ENCODE results near the gene SH3RF3. TPM values are rescaled to one million over a fixed set of nuclear protein-coding genes. Genes with fewer than 3 reads are reported as not detected.

Gene SH3RF3
- total RNA-seq, 1 experiment from 2014 or later: not detected

DNA sequence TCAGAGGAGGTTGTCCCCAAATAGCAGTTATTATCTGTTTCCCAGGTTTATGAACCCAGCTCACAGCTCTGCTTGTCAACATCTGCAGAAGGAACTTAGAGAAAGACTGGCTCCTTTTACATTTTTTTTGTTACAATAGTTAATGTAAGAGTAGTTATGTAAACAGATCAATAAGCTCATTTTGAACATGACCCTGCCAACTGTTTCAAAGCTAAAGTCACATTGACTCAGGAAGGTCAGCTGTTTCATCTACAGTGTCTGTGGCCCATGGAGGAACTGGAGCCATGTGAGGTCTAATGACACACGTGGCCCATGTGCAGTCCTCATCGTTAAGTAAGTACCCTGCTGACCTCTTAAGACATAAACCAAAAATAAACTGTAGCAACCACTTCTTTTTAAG is 97.1 kb downstream of the SH3RF3 start:
- Histone ChIP-seq H3K4me2 (ENCODE audit: low read length) (no peak overlapping the region), H3K36me3 (ENCODE audit: control insufficient read depth in 1 of 2, insufficient read depth in 2 of 2, low read length in 2 of 2) (no peaks in the 10 kb centered on the region), H3K79me2 (ENCODE audit: insufficient read depth, low read length) (no peaks in the 10 kb centered on the region), H3K9me3 (ENCODE audit: control insufficient read depth in 1 of 2, insufficient read depth in 1 of 2, low read depth in 1 of 2, low read length in 2 of 2) (no peaks in the 10 kb centered on the region), H3K9me2 (ENCODE audit: insufficient read depth) (no peaks in the 10 kb centered on the region), H2AFZ (ENCODE audit: low read depth, low read length, poor library complexity, severe bottlenecking) (no peak overlapping the region), H3K4me3 (replicated peaks in 1 of 2; ENCODE audit: low read depth in 1 of 2, low read length in 2 of 2) (no peak overlapping the region), H3K27me3 (ENCODE audit: insufficient read depth, low read length) (peaks cover 18% of the 10 kb centered on the region; the same call in 1 of the 2 replicates), H3K9ac (ENCODE audit: low read length) (no peak overlapping the region), H3K27ac (ENCODE audit: low read depth, low read length) (no peak overlapping the region), H3K4me1 (ENCODE audit: control insufficient read depth in 1 of 2, insufficient read depth in 2 of 2, low read length in 2 of 2) (no peaks in the 10 kb centered on the region), H4K20me1 (ENCODE audit: insufficient read depth) (no peaks in the 10 kb centered on the region)
- intact Hi-C loops (cut with micrococcal nuclease): no loop called here
- RAD21 ChIA-PET (ENCODE audit: low non-redundant PET in 1 of 2, low total read pairs in 2 of 2, uncharacterized antibody in 2 of 2, unreplicated experiment in 2 of 2): no interaction called here
- ATAC-seq (no peak), DNase-seq (ENCODE audit: low read depth, low spot score) (no peak)
- BruUV-seq (replicated peaks): no TSS peak
- CTCF ChIA-PET: no interaction called here
- POLR2A ChIA-PET: no interaction called here
- TF ChIP-seq ZNF274 (IDR thresholded peaks at IDR 0.05; ENCODE audit: low read depth, low read length) (no peak), TCF7L2 (IDR thresholded peaks at IDR 0.05; ENCODE audit: borderline replicate concordance, extremely low read depth, insufficient read depth, insufficient read length) (no peak), MAX (IDR thresholded peaks at IDR 0.05) (no peak), YY1 (IDR thresholded peaks at IDR 0.05; ENCODE audit: extremely low read depth, insufficient replicate concordance, low read depth, low read length) (no peak), EGR1 (IDR thresholded peaks at IDR 0.05; ENCODE audit: low read depth) (no peak)
- TF ChIP-seq, protein P1, sequence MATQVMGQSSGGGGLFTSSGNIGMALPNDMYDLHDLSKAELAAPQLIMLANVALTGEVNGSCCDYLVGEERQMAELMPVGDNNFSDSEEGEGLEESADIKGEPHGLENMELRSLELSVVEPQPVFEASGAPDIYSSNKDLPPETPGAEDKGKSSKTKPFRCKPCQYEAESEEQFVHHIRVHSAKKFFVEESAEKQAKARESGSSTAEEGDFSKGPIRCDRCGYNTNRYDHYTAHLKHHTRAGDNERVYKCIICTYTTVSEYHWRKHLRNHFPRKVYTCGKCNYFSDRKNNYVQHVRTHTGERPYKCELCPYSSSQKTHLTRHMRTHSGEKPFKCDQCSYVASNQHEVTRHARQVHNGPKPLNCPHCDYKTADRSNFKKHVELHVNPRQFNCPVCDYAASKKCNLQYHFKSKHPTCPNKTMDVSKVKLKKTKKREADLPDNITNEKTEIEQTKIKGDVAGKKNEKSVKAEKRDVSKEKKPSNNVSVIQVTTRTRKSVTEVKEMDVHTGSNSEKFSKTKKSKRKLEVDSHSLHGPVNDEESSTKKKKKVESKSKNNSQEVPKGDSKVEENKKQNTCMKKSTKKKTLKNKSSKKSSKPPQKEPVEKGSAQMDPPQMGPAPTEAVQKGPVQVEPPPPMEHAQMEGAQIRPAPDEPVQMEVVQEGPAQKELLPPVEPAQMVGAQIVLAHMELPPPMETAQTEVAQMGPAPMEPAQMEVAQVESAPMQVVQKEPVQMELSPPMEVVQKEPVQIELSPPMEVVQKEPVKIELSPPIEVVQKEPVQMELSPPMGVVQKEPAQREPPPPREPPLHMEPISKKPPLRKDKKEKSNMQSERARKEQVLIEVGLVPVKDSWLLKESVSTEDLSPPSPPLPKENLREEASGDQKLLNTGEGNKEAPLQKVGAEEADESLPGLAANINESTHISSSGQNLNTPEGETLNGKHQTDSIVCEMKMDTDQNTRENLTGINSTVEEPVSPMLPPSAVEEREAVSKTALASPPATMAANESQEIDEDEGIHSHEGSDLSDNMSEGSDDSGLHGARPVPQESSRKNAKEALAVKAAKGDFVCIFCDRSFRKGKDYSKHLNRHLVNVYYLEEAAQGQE (IDR thresholded peaks at IDR 0.05; ENCODE audit: low read depth): no peak

Measured in HCT116 (cell line).